ENCODE measurements around the gene GAB2. TPM values are rescaled to one million over a fixed set of nuclear protein-coding genes. Genes with fewer than 3 reads are reported as not detected.
"Not testable (repeated sequence)": the region's sequence is repeated elsewhere in the genome, so short reads cannot be mapped to it uniquely, and the experiment has no call there.

The GAB2 gene
- total RNA-seq, 4 donors from 2014 or later: 15.9 to 82.3 (median 21.1) TPM

DNA sequence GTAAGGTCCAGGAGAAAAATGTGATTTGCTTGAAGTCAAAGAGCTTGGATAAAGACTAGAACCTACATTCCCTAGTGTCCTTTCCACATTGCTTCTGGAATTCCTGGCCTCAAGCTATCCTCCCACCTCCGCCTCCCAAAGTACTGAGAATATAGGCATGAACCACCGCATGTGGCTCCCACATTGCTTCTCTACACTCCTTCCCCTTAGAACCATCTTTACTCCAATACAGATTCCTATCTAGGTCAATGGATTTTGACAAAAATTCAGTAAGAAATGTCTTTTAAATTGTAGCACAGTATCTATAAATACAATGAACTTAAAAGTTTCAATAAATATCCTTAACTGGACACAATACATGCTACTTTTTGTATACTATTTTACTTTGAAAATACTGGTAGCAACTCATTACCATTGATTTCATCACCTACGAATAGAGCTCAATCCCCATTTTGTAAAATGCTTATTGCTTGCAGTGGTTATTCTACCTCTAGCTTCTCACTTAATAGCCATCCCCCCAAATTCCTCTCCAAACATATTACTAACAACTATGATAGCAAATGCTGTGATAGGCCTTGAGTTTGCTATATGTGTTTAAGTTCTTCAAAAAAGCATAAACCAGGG lies 53.4 kb downstream of the GAB2 start:
- no peak for DNase-seq
- no peaks in the 10 kb centered on the region for H3K9me3 ChIP-seq
- intact Hi-C loops (cut with DNase I; ENCODE audit: low total_unique reads): no loop called here
- no peak overlapping the region for H3K27ac ChIP-seq
- H3K4me1 ChIP-seq: peaks cover 0 to 4% of the 10 kb centered on the region in 2 donors
- no peak overlapping the region for H3K4me3 ChIP-seq
- TF ChIP-seq POLR2A (IDR thresholded peaks at IDR 0.05): no peak
- TF ChIP-seq, protein P1, sequence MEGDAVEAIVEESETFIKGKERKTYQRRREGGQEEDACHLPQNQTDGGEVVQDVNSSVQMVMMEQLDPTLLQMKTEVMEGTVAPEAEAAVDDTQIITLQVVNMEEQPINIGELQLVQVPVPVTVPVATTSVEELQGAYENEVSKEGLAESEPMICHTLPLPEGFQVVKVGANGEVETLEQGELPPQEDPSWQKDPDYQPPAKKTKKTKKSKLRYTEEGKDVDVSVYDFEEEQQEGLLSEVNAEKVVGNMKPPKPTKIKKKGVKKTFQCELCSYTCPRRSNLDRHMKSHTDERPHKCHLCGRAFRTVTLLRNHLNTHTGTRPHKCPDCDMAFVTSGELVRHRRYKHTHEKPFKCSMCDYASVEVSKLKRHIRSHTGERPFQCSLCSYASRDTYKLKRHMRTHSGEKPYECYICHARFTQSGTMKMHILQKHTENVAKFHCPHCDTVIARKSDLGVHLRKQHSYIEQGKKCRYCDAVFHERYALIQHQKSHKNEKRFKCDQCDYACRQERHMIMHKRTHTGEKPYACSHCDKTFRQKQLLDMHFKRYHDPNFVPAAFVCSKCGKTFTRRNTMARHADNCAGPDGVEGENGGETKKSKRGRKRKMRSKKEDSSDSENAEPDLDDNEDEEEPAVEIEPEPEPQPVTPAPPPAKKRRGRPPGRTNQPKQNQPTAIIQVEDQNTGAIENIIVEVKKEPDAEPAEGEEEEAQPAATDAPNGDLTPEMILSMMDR (IDR thresholded peaks at IDR 0.05): no peak
- H3K27me3 ChIP-seq: no peaks in the 10 kb centered on the region
- no peaks in the 10 kb centered on the region for H3K36me3 ChIP-seq

- H3K4me1 ChIP-seq: peaks cover 0 to 4% of the 10 kb centered on the region in 2 donors
These were observed 54.5 kb downstream of the GAB2 start for GRCh38 chr11:78363024-78363619.

DNA sequence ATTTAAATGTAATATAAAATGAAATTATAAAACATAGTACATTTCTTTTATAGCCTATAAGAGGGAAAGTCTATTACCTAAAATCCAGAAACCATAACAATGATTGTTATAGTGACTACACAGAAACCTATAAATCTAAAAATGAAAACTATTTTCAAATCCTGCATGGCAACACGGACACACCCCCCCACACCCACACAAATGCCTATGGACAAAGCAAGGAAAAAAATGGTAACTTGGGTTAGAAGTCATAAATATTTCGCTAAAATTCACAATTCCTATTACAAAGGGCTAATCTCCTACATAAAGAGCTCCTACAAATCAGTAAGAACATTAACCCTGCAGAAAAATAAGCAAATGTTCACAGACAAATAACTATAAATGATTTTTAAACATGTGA lies 56.4 kb downstream of the GAB2 start:
- no peak overlapping the region for H3K27ac ChIP-seq
- no peak overlapping the region for H3K4me3 ChIP-seq
- no peaks in the 10 kb centered on the region for H3K27me3 ChIP-seq
- no peaks in the 10 kb centered on the region for H3K9me3 ChIP-seq
- intact Hi-C loops (cut with DNase I; ENCODE audit: low total_unique reads): no loop called here
- peaks cover 0 to 4% of the 10 kb centered on the region in 2 donors for H3K4me1 ChIP-seq
- no peaks in the 10 kb centered on the region for H3K36me3 ChIP-seq
- no peak for TF ChIP-seq POLR2A (IDR thresholded peaks at IDR 0.05)
- TF ChIP-seq, protein P1 (IDR thresholded peaks at IDR 0.05): no peak
- DNase-seq: no peak

More at GRCh38 chr11:78363024-78363619, 54.5 kb downstream of the GAB2 start:
- intact Hi-C loops (cut with DNase I; ENCODE audit: low total_unique reads): no loop called here
- no peak for DNase-seq
- no peaks in the 10 kb centered on the region for H3K36me3 ChIP-seq
- no peaks in the 10 kb centered on the region for H3K27me3 ChIP-seq
- H3K4me3 ChIP-seq: no peak overlapping the region
- H3K27ac ChIP-seq: no peak overlapping the region
- no peak for TF ChIP-seq POLR2A (IDR thresholded peaks at IDR 0.05)
- TF ChIP-seq, protein P1 (IDR thresholded peaks at IDR 0.05): no peak
- no peaks in the 10 kb centered on the region for H3K9me3 ChIP-seq

DNA sequence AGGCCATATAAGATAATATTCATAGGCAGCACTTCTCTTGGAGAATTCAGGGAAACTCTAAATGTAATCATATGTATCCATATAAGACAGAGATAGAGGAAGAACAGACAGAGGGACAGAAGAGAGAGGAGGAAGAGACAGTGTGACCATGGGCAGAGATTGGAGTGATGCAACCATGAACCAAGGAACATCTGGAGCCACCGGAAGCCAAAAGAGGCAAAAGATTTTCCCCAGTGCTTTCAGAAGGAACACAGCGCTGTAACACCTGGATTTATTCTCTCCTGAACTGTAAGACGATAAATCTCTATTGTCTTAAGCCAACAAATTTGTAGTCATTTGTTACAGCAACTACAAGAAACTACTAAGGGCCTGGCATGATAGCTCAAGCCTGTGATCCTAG lies 57.7 kb downstream of the GAB2 start:
- no peak for DNase-seq
- intact Hi-C loops (cut with DNase I; ENCODE audit: low total_unique reads): no loop called here
- H3K27me3 ChIP-seq: no peaks in the 10 kb centered on the region
- no peak overlapping the region for H3K27ac ChIP-seq
- peaks cover 0 to under 1% of the 10 kb centered on the region in 2 donors for H3K4me1 ChIP-seq
- no peak overlapping the region for H3K4me3 ChIP-seq
- no peaks in the 10 kb centered on the region for H3K36me3 ChIP-seq
- TF ChIP-seq POLR2A (IDR thresholded peaks at IDR 0.05): no peak
- TF ChIP-seq, protein P1 (IDR thresholded peaks at IDR 0.05): no peak
- H3K9me3 ChIP-seq: no peaks in the 10 kb centered on the region

- H3K9me3 ChIP-seq; H3K4me3 ChIP-seq; DNase-seq; H3K27ac ChIP-seq; H3K4me1 ChIP-seq; H3K36me3 ChIP-seq; H3K27me3 ChIP-seq; intact Hi-C loops (cut with DNase I; ENCODE audit: low total_unique reads): not testable (repeated sequence)
These were observed 59.7 kb downstream of the GAB2 start for GRCh38 chr11:78357924-78358323.

GRCh38 chr11:78357425-78357824 lies 60.2 kb downstream of the GAB2 start:
- H3K27me3 ChIP-seq; H3K4me1 ChIP-seq; intact Hi-C loops (cut with DNase I; ENCODE audit: low total_unique reads); DNase-seq; H3K4me3 ChIP-seq; H3K9me3 ChIP-seq; H3K36me3 ChIP-seq; H3K27ac ChIP-seq: not testable (repeated sequence)

GRCh38 chr11:78355742-78356141 lies 61.9 kb downstream of the GAB2 start:
- H3K4me3 ChIP-seq; H3K36me3 ChIP-seq; H3K4me1 ChIP-seq; H3K9me3 ChIP-seq; H3K27me3 ChIP-seq; DNase-seq; H3K27ac ChIP-seq; intact Hi-C loops (cut with DNase I; ENCODE audit: low total_unique reads): not testable (repeated sequence)
